ENCODE data around the gene ZNF746. TPM values are rescaled to one million over a fixed set of nuclear protein-coding genes. Genes with fewer than 3 reads are reported as not detected.
A peak's percentile ranks its signal among the peaks of the same experiment; 100 is the strongest.

ZNF746 gene
- total and polyA plus RNA-seq, 2 of the 13 experiments (the other 11 are each of a cell fraction or from before 2014, with no cell fraction given) = 3.8 to 8.1 TPM

- TF ChIP-seq ZBTB26 (CRISPR knock-in tag; IDR thresholded peaks at IDR 0.05; ENCODE audit: borderline replicate concordance) (no peak), HBP1 (CRISPR knock-in tag; IDR thresholded peaks at IDR 0.05; ENCODE audit: low read depth) (0 out of 2 replicates have a peak, but pooled peaks have one; percentile 34), HNRNPUL1 (IDR thresholded peaks at IDR 0.05; ENCODE audit: low read depth, low read length) (no peak), ZZZ3 (CRISPR knock-in tag; IDR thresholded peaks at IDR 0.05; ENCODE audit: borderline replicate concordance) (no peak), ZNF784 (CRISPR knock-in tag; IDR thresholded peaks at IDR 0.05; ENCODE audit: borderline replicate concordance) (no peak; the same call in 1 of the 2 replicates), LCORL (IDR thresholded peaks at IDR 0.05) (no peak), LCORL (CRISPR knock-in tag; IDR thresholded peaks at IDR 0.05) (peak; percentile 51; the same call in 1 of the 2 replicates), SYNCRIP (IDR thresholded peaks at IDR 0.05; ENCODE audit: insufficient read depth, low read depth, low read length) (no peak), ZNF362 (CRISPR knock-in tag; IDR thresholded peaks at IDR 0.05; ENCODE audit: borderline replicate concordance) (no peak; the same call in 1 of the 2 replicates), ZNF205 (CRISPR knock-in tag; IDR thresholded peaks at IDR 0.05) (no peak), ZSCAN12 (CRISPR knock-in tag; IDR thresholded peaks at IDR 0.05) (no peak), ZNF816 (CRISPR knock-in tag; IDR thresholded peaks at IDR 0.05; ENCODE audit: borderline replicate concordance) (no peak), ZNF674 (CRISPR knock-in tag; IDR thresholded peaks at IDR 0.05; ENCODE audit: low read depth) (0 out of 2 replicates have a peak, but pooled peaks have one; percentile 61), ATF6 (CRISPR knock-in tag; conservative IDR thresholded peaks at IDR 0.05) (no peak), TOE1 (CRISPR knock-in tag; IDR thresholded peaks at IDR 0.05) (no peak), ZNF101 (CRISPR knock-in tag; IDR thresholded peaks at IDR 0.05; ENCODE audit: borderline replicate concordance, low read depth) (no peak), TSC22D2 (CRISPR knock-in tag; IDR thresholded peaks at IDR 0.05; ENCODE audit: borderline replicate concordance) (peak; percentile 30; the same call in 1 of the 2 replicates), EEA1 (CRISPR knock-in tag; IDR thresholded peaks at IDR 0.05; ENCODE audit: borderline replicate concordance) (no peak; the same call in 1 of the 2 replicates), KDM2A (CRISPR knock-in tag; IDR thresholded peaks at IDR 0.05; ENCODE audit: borderline replicate concordance, low read depth) (peak; percentile 86; the same call in 1 of the 2 replicates), MAZ (IDR thresholded peaks at IDR 0.05; ENCODE audit: borderline replicate concordance, low read depth, low read length) (no peak), MAZ (CRISPR knock-in tag; IDR thresholded peaks at IDR 0.05; ENCODE audit: low read depth) (peak; percentile 71), RNF2 (conservative IDR thresholded peaks at IDR 0.05; ENCODE audit: low read depth) (no peak)
Measured at GRCh38 chr7:149460493-149461277, 36.9 kb downstream of the ZNF746 start, which contains the start of gene ZNF777 (continued).
